ENCODE measurements around the gene SMIM3. TPM values are rescaled to one million over a fixed set of nuclear protein-coding genes. Genes with fewer than 3 reads are reported as not detected.

Gene SMIM3
- total and polyA plus RNA-seq, 2 of the 13 experiments (the other 11 are each of a cell fraction or from before 2014, with no cell fraction given) = 11.6 to 96.7 TPM

DNA sequence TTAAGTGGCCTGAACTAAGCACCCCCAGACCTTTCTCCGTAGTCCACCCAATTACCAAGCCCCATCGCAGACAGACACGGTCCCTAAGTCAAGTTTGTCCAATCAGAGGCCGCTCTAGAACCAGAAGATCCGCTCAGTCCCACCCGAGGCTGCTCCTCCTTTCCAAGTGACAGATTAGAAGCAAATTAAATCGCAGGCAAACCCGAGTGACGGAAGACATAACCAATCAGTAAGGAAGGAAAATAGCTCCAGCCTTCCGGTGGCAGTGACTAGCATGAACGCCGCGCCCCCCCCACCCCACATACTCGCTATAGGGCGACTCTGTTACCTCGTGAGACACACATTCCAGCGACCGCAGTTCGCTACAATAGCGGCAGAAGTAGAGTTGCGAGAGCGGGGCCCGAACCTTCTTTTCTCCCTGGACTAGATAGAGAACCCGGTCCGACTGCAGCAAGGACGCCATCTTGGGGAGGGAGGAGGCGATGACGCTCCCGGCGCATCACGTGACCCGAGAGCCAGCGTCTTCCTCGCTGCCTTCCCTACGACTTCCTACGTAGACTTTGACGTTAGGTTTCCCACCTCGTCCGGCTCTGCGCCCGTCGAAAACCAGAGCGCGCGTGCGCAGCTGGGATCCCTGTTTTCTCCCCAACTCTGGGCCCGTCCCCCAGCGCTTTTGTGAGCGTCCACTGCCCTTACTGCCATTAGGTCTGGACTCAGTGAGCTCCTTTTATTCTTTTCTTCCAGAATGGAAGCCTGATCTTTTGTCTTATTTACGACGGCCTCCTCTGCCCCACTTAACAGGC lies 19.8 kb upstream of the SMIM3 start, which contains the start of gene DCTN4 (continued):
- 0 out of 2 replicates have a peak, but pooled peaks have one; percentile 58 for TF ChIP-seq ZBTB20 (CRISPR knock-in tag; IDR thresholded peaks at IDR 0.05; ENCODE audit: borderline replicate concordance, low read depth)
- peak; percentile 96 for TF ChIP-seq YY1 (IDR thresholded peaks at IDR 0.05; ENCODE audit: insufficient read depth, insufficient replicate concordance, low read depth, low read length)
- peak; percentile 20 for TF ChIP-seq SKI (IDR thresholded peaks at IDR 0.05; ENCODE audit: partially characterized antibody)
- TF ChIP-seq REXO4 (CRISPR knock-in tag; IDR thresholded peaks at IDR 0.05; ENCODE audit: borderline replicate concordance) = no peak
- TF ChIP-seq KMT2A (CRISPR knock-in tag; IDR thresholded peaks at IDR 0.05) = 0 out of 2 replicates have a peak, but pooled peaks have one; percentile 9
- TF ChIP-seq ZNF629 (CRISPR knock-in tag; conservative IDR thresholded peaks at IDR 0.05) = no peak
- TF ChIP-seq ZNF672 (CRISPR knock-in tag; IDR thresholded peaks at IDR 0.05) = no peak
- no peak for TF ChIP-seq ADNP (CRISPR knock-in tag; IDR thresholded peaks at IDR 0.05)
- no peak for TF ChIP-seq GTF3A (CRISPR knock-in tag; conservative IDR thresholded peaks at IDR 0.05)
- TF ChIP-seq BRD4 (CRISPR knock-in tag; IDR thresholded peaks at IDR 0.05) = peak; percentile 75; the same call in 1 of the 2 replicates
- TF ChIP-seq RAD51 (IDR thresholded peaks at IDR 0.05; ENCODE audit: borderline replicate concordance) = peak; percentile 98
- TF ChIP-seq, protein P1, sequence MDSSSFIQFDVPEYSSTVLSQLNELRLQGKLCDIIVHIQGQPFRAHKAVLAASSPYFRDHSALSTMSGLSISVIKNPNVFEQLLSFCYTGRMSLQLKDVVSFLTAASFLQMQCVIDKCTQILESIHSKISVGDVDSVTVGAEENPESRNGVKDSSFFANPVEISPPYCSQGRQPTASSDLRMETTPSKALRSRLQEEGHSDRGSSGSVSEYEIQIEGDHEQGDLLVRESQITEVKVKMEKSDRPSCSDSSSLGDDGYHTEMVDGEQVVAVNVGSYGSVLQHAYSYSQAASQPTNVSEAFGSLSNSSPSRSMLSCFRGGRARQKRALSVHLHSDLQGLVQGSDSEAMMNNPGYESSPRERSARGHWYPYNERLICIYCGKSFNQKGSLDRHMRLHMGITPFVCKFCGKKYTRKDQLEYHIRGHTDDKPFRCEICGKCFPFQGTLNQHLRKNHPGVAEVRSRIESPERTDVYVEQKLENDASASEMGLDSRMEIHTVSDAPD (CRISPR knock-in tag; IDR thresholded peaks at IDR 0.05) = no peak
- TF ChIP-seq, protein P2, sequence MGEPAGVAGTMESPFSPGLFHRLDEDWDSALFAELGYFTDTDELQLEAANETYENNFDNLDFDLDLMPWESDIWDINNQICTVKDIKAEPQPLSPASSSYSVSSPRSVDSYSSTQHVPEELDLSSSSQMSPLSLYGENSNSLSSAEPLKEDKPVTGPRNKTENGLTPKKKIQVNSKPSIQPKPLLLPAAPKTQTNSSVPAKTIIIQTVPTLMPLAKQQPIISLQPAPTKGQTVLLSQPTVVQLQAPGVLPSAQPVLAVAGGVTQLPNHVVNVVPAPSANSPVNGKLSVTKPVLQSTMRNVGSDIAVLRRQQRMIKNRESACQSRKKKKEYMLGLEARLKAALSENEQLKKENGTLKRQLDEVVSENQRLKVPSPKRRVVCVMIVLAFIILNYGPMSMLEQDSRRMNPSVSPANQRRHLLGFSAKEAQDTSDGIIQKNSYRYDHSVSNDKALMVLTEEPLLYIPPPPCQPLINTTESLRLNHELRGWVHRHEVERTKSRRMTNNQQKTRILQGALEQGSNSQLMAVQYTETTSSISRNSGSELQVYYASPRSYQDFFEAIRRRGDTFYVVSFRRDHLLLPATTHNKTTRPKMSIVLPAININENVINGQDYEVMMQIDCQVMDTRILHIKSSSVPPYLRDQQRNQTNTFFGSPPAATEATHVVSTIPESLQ (CRISPR knock-in tag; conservative IDR thresholded peaks at IDR 0.05) = 0 out of 2 replicates have a peak, but pooled peaks have one; percentile 59
- TF ChIP-seq FOXK2 (IDR thresholded peaks at IDR 0.05) = no peak; the same call in 1 of the 2 replicates
- no peak for TF ChIP-seq ZNF790 (CRISPR knock-in tag; IDR thresholded peaks at IDR 0.05; ENCODE audit: borderline replicate concordance)
- no peak for TF ChIP-seq ISX (CRISPR knock-in tag; conservative IDR thresholded peaks at IDR 0.05)
- peak; percentile 72 for TF ChIP-seq TBX2 (CRISPR knock-in tag; IDR thresholded peaks at IDR 0.05; ENCODE audit: borderline replicate concordance)
- TF ChIP-seq, protein P3, sequence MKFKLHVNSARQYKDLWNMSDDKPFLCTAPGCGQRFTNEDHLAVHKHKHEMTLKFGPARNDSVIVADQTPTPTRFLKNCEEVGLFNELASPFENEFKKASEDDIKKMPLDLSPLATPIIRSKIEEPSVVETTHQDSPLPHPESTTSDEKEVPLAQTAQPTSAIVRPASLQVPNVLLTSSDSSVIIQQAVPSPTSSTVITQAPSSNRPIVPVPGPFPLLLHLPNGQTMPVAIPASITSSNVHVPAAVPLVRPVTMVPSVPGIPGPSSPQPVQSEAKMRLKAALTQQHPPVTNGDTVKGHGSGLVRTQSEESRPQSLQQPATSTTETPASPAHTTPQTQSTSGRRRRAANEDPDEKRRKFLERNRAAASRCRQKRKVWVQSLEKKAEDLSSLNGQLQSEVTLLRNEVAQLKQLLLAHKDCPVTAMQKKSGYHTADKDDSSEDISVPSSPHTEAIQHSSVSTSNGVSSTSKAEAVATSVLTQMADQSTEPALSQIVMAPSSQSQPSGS (CRISPR knock-in tag; IDR thresholded peaks at IDR 0.05) = no peak
- TF ChIP-seq MAFG (CRISPR knock-in tag; IDR thresholded peaks at IDR 0.05) = no peak
- peak; percentile 45; the same call in 1 of the 2 replicates for TF ChIP-seq NCOR1 (IDR thresholded peaks at IDR 0.05; ENCODE audit: borderline replicate concordance, low read length)
- TF ChIP-seq ZNF329 (CRISPR knock-in tag; IDR thresholded peaks at IDR 0.05; ENCODE audit: low read depth) = 0 out of 2 replicates have a peak, but pooled peaks have one; percentile 55
- TF ChIP-seq ZNF350 (CRISPR knock-in tag; IDR thresholded peaks at IDR 0.05; ENCODE audit: borderline replicate concordance, low read depth) = peak; percentile 83; the same call in 1 of the 2 replicates
- TF ChIP-seq, protein P4, sequence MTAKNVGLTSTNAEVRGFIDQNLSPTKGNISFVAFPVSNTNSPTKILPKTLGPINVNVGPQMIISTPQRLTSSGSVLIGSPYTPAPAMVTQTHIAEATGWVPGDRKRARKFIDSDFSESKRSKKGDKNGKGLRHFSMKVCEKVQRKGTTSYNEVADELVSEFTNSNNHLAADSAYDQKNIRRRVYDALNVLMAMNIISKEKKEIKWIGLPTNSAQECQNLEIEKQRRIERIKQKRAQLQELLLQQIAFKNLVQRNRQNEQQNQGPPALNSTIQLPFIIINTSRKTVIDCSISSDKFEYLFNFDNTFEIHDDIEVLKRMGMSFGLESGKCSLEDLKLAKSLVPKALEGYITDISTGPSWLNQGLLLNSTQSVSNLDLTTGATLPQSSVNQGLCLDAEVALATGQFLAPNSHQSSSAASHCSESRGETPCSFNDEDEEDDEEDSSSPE (CRISPR knock-in tag; IDR thresholded peaks at IDR 0.05) = peak; percentile 71
- TF ChIP-seq KDM5B (CRISPR knock-in tag; IDR thresholded peaks at IDR 0.05; ENCODE audit: borderline replicate concordance) = no peak

Measured in HepG2 (cell line).